Natural killer cell (primary cell): ENCODE results near the gene PYGB. TPM values are rescaled to one million over a fixed set of nuclear protein-coding genes. Genes with fewer than 3 reads are reported as not detected.
"Not testable (repeated sequence)": the region's sequence is repeated elsewhere in the genome, so short reads cannot be mapped to it uniquely, and the experiment has no call there.

ENCODE experiments used
- ATAC-seq, 3 donors: fragments of 150-1000 bp in 2 of 3; fragments of 200-7000 bp in 1 of 3; cut with Tn5 transposase; 1 replicate in 1 of 3; 2 replicates in 2 of 3; pipeline ENCODE4 v1.10.0; 2021; ENCODE audit warnings: mild to moderate bottlenecking in 2 of 3, moderate library complexity in 2 of 3
- DNase-seq, 2 donors: peaks; one replicate each; pipeline versions ENCODE4 v3.0.0 to v3.0.0-alpha.2; 2013 to 2021; ENCODE audit warnings: mixed read lengths in 1 of 2
- H3K27ac ChIP-seq: one replicate; pipeline ENCODE4 v1.5.1; 2013; ENCODE audit warnings: mild to moderate bottlenecking, low read length
- H3K27me3 ChIP-seq: one replicate; pipeline ENCODE4 v1.6.1; 2013; ENCODE audit warnings: low read length; ENCODE audit not compliant: control insufficient read depth, insufficient read depth
- H3K36me3 ChIP-seq: one replicate; pipeline ENCODE4 v1.6.1; 2013; ENCODE audit warnings: low read length; ENCODE audit not compliant: control insufficient read depth, insufficient read depth
- H3K4me1 ChIP-seq: one replicate; pipeline ENCODE4 v1.6.1; 2013; ENCODE audit warnings: low read length; ENCODE audit not compliant: control insufficient read depth, insufficient read depth
- H3K4me3 ChIP-seq: one replicate; pipeline ENCODE4 v1.5.1; 2013; ENCODE audit warnings: low read length
- H3K9me3 ChIP-seq: one replicate; pipeline ENCODE4 v1.6.1; 2013; ENCODE audit warnings: low read length; ENCODE audit not compliant: control insufficient read depth, insufficient read depth
- H3K27ac Mint-ChIP-seq, 2 donors: one replicate each; pipeline ENCODE4 v1.8.0; 2022; ENCODE audit warnings: mild to moderate bottlenecking in 2 of 2, mixed read lengths in 2 of 2, moderate library complexity in 1 of 2
- H3K27me3 Mint-ChIP-seq, 2 donors: one replicate each; pipeline ENCODE4 v1.8.0; 2022; ENCODE audit warnings: low read depth in 2 of 2, mixed read lengths in 2 of 2
- H3K36me3 Mint-ChIP-seq: one replicate; pipeline ENCODE4 v1.8.0; 2022; ENCODE audit warnings: mixed read lengths
- H3K4me1 Mint-ChIP-seq, 2 donors: one replicate each; pipeline ENCODE4 v1.8.0; 2022; ENCODE audit warnings: mixed read lengths in 2 of 2
- H3K4me3 Mint-ChIP-seq: one replicate; pipeline ENCODE4 v1.8.0; 2022; ENCODE audit warnings: mild to moderate bottlenecking, moderate library complexity, mixed read lengths
- H3K9me3 Mint-ChIP-seq, 2 donors: one replicate each; pipeline ENCODE4 v1.8.0; 2022; ENCODE audit warnings: mixed read lengths in 2 of 2
- WGBS: methylation state at CpG from one replicate; pipeline ENCODE4 v1.1.7; 2013; ENCODE audit warnings: missing lambda C conversion rate; ENCODE audit not compliant: insufficient coverage; 5-methylcytosine and 5-hydroxymethylcytosine counted together
- intact Hi-C: fragments of 100-400 bp; cut with micrococcal nuclease; formaldehyde crosslinking; loops from one replicate; pipeline ENCODE4 v1.14.2; 2022
- total RNA-seq, 4 donors: library from RNA; stranded (reverse); fragments of 120-200 nt in 1 of 4; gene quantifications; one replicate each; pipeline versions ENCODE4 v1.2.3 to v1.2.4, GENCODE V29; 2013 to 2022
- TF ChIP-seq, protein P1 (sequence below): fragments of 200-600 bp; IDR thresholded peaks from one replicate; pipeline ENCODE4 v1.8.0; 2022; ENCODE audit warnings: antibody characterized with exemption

The PYGB gene
- total RNA-seq, 3 donors from 2014 or later (not counting 1 experiment from before 2014, with no cell fraction given), result 39.4 to 55.4 (median 47.0) TPM

DNA sequence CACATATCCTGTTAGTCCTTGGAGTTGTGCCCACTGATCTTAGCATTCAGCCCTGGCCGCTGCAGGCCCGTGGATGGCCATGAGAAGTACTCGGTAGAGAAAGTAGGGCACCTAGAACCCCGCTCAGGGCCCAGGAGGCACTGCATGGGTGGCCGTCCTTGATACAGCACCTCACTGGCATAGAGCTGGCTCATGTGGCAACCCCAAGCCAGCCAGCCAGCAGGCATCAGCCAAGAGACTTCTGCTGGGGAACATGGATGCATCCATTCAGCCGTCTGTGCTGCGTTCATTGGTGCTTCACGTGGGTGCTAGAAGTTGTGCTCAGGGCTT lies 10.6 kb downstream of the PYGB start:
- DNase-seq, result no peak
- intact Hi-C loops, result no loop called here
- Histone ChIP-seq H3K27ac (no peak overlapping the region), H3K4me1 (no peaks in the 10 kb centered on the region), H3K9me3 (no peaks in the 10 kb centered on the region), H3K4me3 (no peak overlapping the region), H3K27me3 (no peaks in the 10 kb centered on the region), H3K36me3 (peaks cover 6% of the 10 kb centered on the region)
- Mint-ChIP-seq H3K9me3 (no peaks in the 10 kb centered on the region), H3K27ac (no peak overlapping the region), H3K36me3 (no peaks in the 10 kb centered on the region), H3K27me3 (no peaks in the 10 kb centered on the region), H3K4me1 (peaks cover 0 to 10% of the 10 kb centered on the region in 2 donors), H3K4me3 (no peak overlapping the region)
- ATAC-seq, result no peak
- TF ChIP-seq, protein P1, sequence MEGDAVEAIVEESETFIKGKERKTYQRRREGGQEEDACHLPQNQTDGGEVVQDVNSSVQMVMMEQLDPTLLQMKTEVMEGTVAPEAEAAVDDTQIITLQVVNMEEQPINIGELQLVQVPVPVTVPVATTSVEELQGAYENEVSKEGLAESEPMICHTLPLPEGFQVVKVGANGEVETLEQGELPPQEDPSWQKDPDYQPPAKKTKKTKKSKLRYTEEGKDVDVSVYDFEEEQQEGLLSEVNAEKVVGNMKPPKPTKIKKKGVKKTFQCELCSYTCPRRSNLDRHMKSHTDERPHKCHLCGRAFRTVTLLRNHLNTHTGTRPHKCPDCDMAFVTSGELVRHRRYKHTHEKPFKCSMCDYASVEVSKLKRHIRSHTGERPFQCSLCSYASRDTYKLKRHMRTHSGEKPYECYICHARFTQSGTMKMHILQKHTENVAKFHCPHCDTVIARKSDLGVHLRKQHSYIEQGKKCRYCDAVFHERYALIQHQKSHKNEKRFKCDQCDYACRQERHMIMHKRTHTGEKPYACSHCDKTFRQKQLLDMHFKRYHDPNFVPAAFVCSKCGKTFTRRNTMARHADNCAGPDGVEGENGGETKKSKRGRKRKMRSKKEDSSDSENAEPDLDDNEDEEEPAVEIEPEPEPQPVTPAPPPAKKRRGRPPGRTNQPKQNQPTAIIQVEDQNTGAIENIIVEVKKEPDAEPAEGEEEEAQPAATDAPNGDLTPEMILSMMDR, result no peak
- 96% methylated on average over 8 of the region's 8 CpGs for WGBS

DNA sequence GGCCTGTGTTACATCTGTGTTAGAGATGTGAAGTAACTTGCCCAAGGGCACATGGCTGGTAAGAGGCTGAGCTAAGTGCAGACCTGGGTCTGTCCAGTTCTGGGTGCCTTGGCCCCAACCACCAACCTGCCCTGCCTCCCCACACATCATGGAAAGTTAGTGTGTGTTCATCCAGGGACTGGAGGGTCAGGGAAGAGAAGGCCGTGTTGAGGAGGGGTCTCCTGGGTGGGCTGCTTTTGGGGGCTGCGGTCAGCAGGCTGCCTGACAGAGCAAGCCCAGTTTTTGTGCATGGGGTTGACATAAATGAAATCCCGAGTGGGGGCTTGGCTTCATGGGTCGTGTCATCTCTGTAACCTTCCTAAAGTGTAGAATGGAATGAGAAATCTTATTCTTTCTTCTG lies 10.9 kb downstream of the PYGB start:
- WGBS, result 90% methylated on average over 3 of the region's 4 CpGs
- no peaks in the 10 kb centered on the region for H3K36me3 Mint-ChIP-seq
- no peak overlapping the region for H3K4me3 ChIP-seq
- H3K27ac ChIP-seq, result no peak overlapping the region
- DNase-seq (no peak), ATAC-seq (no peak)
- H3K4me3 Mint-ChIP-seq, result no peak overlapping the region
- H3K4me1 Mint-ChIP-seq, result peaks cover 0 to 10% of the 10 kb centered on the region in 2 donors
- no peaks in the 10 kb centered on the region for H3K27me3 ChIP-seq
- TF ChIP-seq, protein P1, result no peak
- no peaks in the 10 kb centered on the region for H3K4me1 ChIP-seq
- no peak overlapping the region for H3K27ac Mint-ChIP-seq
- no peaks in the 10 kb centered on the region for H3K27me3 Mint-ChIP-seq
- no peaks in the 10 kb centered on the region for H3K9me3 ChIP-seq
- peaks cover 6% of the 10 kb centered on the region for H3K36me3 ChIP-seq
- H3K9me3 Mint-ChIP-seq, result no peaks in the 10 kb centered on the region
- intact Hi-C loops, result no loop called here

DNA sequence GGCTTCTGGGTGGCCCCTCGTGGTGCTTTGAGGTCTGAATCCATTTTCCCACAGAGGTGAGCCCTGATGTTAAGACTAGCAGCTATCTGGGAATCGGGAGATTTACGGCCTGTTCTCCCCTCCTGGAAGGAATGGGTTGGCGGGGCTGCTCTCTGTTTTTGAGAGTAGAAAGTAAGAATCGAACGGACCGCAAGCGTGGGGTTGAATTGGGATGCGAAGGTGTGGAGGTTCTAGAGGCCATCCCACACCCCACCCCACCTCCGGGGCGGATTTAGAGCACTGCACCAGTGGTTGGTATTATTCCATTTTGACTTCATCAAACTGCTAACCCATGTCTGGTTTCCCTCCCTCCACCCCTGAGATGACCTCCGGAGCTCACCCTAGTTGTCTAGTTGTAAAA lies 11.5 kb downstream of the PYGB start:
- no peak overlapping the region for H3K27ac Mint-ChIP-seq
- H3K36me3 Mint-ChIP-seq, result no peaks in the 10 kb centered on the region
- 96% methylated on average over 8 of the region's 12 CpGs for WGBS
- ATAC-seq (no peak), DNase-seq (no peak)
- peaks cover 0 to 14% of the 10 kb centered on the region in 2 donors for H3K4me1 Mint-ChIP-seq
- no peaks in the 10 kb centered on the region for H3K4me1 ChIP-seq
- TF ChIP-seq, protein P1, result no peak
- peaks cover 6% of the 10 kb centered on the region for H3K36me3 ChIP-seq
- H3K9me3 ChIP-seq, result no peaks in the 10 kb centered on the region
- H3K4me3 Mint-ChIP-seq, result no peak overlapping the region
- no peak overlapping the region for H3K4me3 ChIP-seq
- intact Hi-C loops, result no loop called here
- H3K27me3 ChIP-seq, result no peaks in the 10 kb centered on the region
- no peaks in the 10 kb centered on the region for H3K9me3 Mint-ChIP-seq
- H3K27ac ChIP-seq, result no peak overlapping the region
- H3K27me3 Mint-ChIP-seq, result no peaks in the 10 kb centered on the region

DNA sequence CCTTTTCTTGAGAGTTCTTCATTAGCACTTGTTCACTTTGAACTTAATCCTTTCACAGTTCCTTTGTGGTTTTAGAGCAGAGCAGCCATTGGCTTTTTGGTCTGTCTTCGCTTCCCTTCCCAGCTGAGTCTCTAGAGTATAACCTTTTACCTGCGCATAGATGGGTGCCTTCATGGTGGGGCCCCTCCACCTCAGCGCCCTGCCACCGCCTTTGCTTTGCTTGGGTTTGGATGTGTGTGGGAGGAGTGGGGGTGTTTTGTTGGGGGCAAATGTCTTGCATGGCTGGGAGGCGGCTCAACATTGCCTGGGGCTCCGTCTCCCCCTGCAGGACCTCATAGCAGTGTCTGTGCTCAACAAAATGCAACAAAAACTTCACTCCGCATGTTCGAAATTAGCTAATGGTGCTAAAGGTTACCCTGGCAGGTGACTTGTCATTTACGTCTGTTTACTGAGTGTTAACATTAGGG lies 11.9 kb downstream of the PYGB start:
- no peaks in the 10 kb centered on the region for H3K9me3 ChIP-seq
- no peak for ATAC-seq

DNA sequence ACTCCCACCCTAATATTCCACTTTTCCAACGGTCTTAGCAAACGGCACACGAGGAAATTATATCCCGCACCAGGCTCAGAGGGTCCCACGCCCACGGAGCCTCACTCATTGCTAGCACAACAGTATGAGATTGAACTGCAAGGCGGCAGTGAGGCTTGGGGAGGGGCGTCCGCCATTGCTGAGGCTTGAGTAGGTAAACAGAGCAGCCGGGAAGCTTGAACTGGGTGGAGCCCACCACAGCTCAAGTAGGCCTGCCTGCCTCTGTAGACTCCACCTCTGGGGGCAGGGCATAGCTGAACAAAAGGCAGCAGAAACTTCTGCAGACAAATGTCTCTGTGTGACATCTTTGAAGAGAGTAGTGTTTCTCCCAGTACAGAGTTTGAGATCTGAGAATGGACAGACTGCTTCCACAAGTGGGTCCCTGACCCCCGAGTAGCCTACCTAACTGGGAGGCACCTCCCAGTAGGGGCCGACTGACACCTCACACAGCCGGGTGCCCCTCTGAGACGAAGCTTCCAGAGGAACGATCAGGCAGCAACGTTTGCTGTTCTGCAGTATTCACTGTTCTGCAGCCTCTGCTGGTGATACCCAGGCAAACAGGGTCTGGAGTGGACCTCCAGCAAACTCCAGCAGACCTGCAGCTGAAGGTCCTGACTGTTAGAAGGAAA lies 13.0 kb downstream of the PYGB start:
- intact Hi-C loops, H3K27ac ChIP-seq, ATAC-seq, H3K4me3 Mint-ChIP-seq, H3K27ac Mint-ChIP-seq, H3K4me3 ChIP-seq, H3K27me3 ChIP-seq, H3K27me3 Mint-ChIP-seq, H3K9me3 Mint-ChIP-seq, H3K4me1 ChIP-seq, H3K36me3 ChIP-seq, H3K36me3 Mint-ChIP-seq, H3K9me3 ChIP-seq: not testable (repeated sequence)
- peaks cover 0 to 13% of the 10 kb centered on the region in 2 donors for H3K4me1 Mint-ChIP-seq
- peak in 1 of 2 donors; percentile 42 for DNase-seq
- 98% methylated on average over 16 of the region's 16 CpGs for WGBS

More for the DNA sequence above, 11.9 kb downstream of the PYGB start:
- Histone ChIP-seq H3K36me3 (peaks cover 6% of the 10 kb centered on the region), H3K27ac (no peak overlapping the region), H3K27me3 (no peaks in the 10 kb centered on the region), H3K4me3 (no peak overlapping the region), H3K4me1 (no peaks in the 10 kb centered on the region)
- TF ChIP-seq, protein P1, result no peak
- Mint-ChIP-seq H3K4me1 (peaks cover 0 to 15% of the 10 kb centered on the region in 2 donors), H3K27me3 (no peaks in the 10 kb centered on the region), H3K4me3 (no peak overlapping the region), H3K27ac (no peak overlapping the region), H3K9me3 (no peaks in the 10 kb centered on the region), H3K36me3 (no peaks in the 10 kb centered on the region)
- intact Hi-C loops, result no loop called here
- 95% methylated on average over 9 of the region's 9 CpGs for WGBS
- DNase-seq, result peak in 1 of 2 donors; percentile 59
